Thyroid gland (tissue), 4 donors: Measurements from ENCODE around the gene DAND5. TPM values are rescaled to one million over a fixed set of nuclear protein-coding genes. Genes with fewer than 3 reads are reported as not detected.

Experiments used
- DNase-seq, 2 donors: peaks; one replicate each; pipeline ENCODE4 v3.0.0-alpha.2; 2019
- H3K27ac ChIP-seq, 3 donors: fragments of 200-600 bp; sonication (generic); 1 replicate in 2 of 3; 2 replicates in 1 of 3; pipeline ENCODE4 v1.5.1; 2016 to 2019; ENCODE audit warnings: mild to moderate bottlenecking in 1 of 3, moderate library complexity in 1 of 3
- H3K27me3 ChIP-seq: fragments of 200-600 bp; sonication (generic); one replicate; pipeline ENCODE4 v1.5.1; 2019
- H3K36me3 ChIP-seq, 2 donors: fragments of 200-600 bp; sonication (generic); one replicate each; pipeline ENCODE4 v1.5.1; 2016 to 2019
- H3K4me1 ChIP-seq, 2 donors: fragments of 200-600 bp; sonication (generic); one replicate each; pipeline ENCODE4 v1.5.1; 2017 to 2019
- H3K4me3 ChIP-seq, 3 donors: fragments of 200-600 bp; sonication (generic); replicated peaks in 1 of 3; 1 replicate in 2 of 3; 2 replicates in 1 of 3; pipeline ENCODE4 v1.5.1; 2016; ENCODE audit warnings: mild to moderate bottlenecking in 1 of 3
- H3K9me3 ChIP-seq: fragments of 200-600 bp; sonication (generic); one replicate; pipeline ENCODE4 v1.5.1; 2017
- CTCF ChIP-seq, 6 experiments: fragments of 200-600 bp in 3 of 6; fragments of 450-650 bp in 3 of 6; sonication (generic) in 3 of 6; IDR thresholded peaks; one replicate each; pipeline ENCODE4 v1.5.1; 2016 to 2019; ENCODE audit warnings: antibody characterized with exemption in 6 of 6, mild to moderate bottlenecking in 2 of 6, inconsistent platforms in 1 of 6, moderate library complexity in 1 of 6
- POLR2A ChIP-seq, 2 donors: fragments of 450-650 bp; IDR thresholded peaks; one replicate each; pipeline ENCODE4 v1.6.1; 2017; ENCODE audit warnings: antibody characterized with exemption in 2 of 2, mild to moderate bottlenecking in 2 of 2, moderate library complexity in 1 of 2
- WGBS, 2 donors: methylation state at CpG; one replicate each; pipeline ENCODE4 v1.1.5; 2017; 5-methylcytosine and 5-hydroxymethylcytosine counted together
- intact Hi-C: fragments of 100-400 bp; cut with DNase I; formaldehyde crosslinking; loops from one replicate; pipeline ENCODE4 v1.15.1; 2023
- total RNA-seq, 4 donors: library from RNA; depleted of rRNA; stranded (reverse); fragments of >200 nt; gene quantifications; one replicate each; pipeline ENCODE4 v1.2.3, GENCODE V29; 2016

The DAND5 gene
- total RNA-seq, 4 donors from 2014 or later = 0.40 to 0.45 TPM; not detected in 2

GRCh38 chr19:13014101-13014920, 44.9 kb downstream of the DAND5 start:
- TF ChIP-seq CTCF (IDR thresholded peaks at IDR 0.05) = no peak
- no peak for TF ChIP-seq POLR2A (IDR thresholded peaks at IDR 0.05)
- H3K36me3 ChIP-seq = no peaks in the 10 kb centered on the region
- intact Hi-C loops = no loop called here
- no peak overlapping the region for H3K4me3 ChIP-seq
- 72 to 80% methylated on average over 35 of the region's 35 CpGs for WGBS, 2 donors
- peak; percentile 62 to 70 for DNase-seq
- peaks cover 65 to 81% of the 10 kb centered on the region in 2 donors for H3K4me1 ChIP-seq
- H3K27me3 ChIP-seq = no peaks in the 10 kb centered on the region
- H3K27ac ChIP-seq = peak overlapping the region; percentile 64 to 87 (median 83)
- H3K9me3 ChIP-seq = no peaks in the 10 kb centered on the region

- H3K4me1 ChIP-seq = peaks cover 64 to 78% of the 10 kb centered on the region in 2 donors
- TF ChIP-seq POLR2A (IDR thresholded peaks at IDR 0.05) (no peak), CTCF (IDR thresholded peaks at IDR 0.05) (no peak)
- no peaks in the 10 kb centered on the region for H3K36me3 ChIP-seq
- H3K27me3 ChIP-seq = no peaks in the 10 kb centered on the region
- DNase-seq = no peak
- H3K9me3 ChIP-seq = no peaks in the 10 kb centered on the region
- 70 to 73% methylated on average over 4 of the region's 4 CpGs for WGBS, 2 donors
- H3K27ac ChIP-seq = peak overlapping the region; percentile 64 to 87 (median 83)
- H3K4me3 ChIP-seq = no peak overlapping the region
- intact Hi-C loops = no loop called here
Measured at GRCh38 chr19:13014921-13015280, 45.5 kb downstream of the DAND5 start.

GRCh38 chr19:13015361-13016223, 46.2 kb downstream of the DAND5 start:
- H3K36me3 ChIP-seq = no peaks in the 10 kb centered on the region
- intact Hi-C loops = no loop called here
- peak overlapping the region; percentile 64 to 87 (median 83) for H3K27ac ChIP-seq
- DNase-seq = peak; percentile 55 to 69
- no peak overlapping the region for H3K4me3 ChIP-seq
- no peaks in the 10 kb centered on the region for H3K27me3 ChIP-seq
- TF ChIP-seq CTCF (IDR thresholded peaks at IDR 0.05) (no peak), POLR2A (IDR thresholded peaks at IDR 0.05) (no peak)
- no peaks in the 10 kb centered on the region for H3K9me3 ChIP-seq
- H3K4me1 ChIP-seq = peaks cover 65 to 78% of the 10 kb centered on the region in 2 donors
- WGBS, 2 donors = 39 to 48% methylated on average over 12 of the region's 12 CpGs

- H3K27me3 ChIP-seq = no peaks in the 10 kb centered on the region
- no peak for TF ChIP-seq POLR2A (IDR thresholded peaks at IDR 0.05)
- H3K9me3 ChIP-seq = no peaks in the 10 kb centered on the region
- no peak for DNase-seq
- 50 to 69% methylated on average over 7 of the region's 7 CpGs for WGBS, 2 donors
- peak overlapping the region; percentile 64 to 87 (median 81) for H3K27ac ChIP-seq
- no peaks in the 10 kb centered on the region for H3K36me3 ChIP-seq
- intact Hi-C loops = no loop called here
- H3K4me1 ChIP-seq = peaks cover 72 to 80% of the 10 kb centered on the region in 2 donors
- no peak overlapping the region for H3K4me3 ChIP-seq
Measured at GRCh38 chr19:13016245-13016627, 46.9 kb downstream of the DAND5 start.

- WGBS, 2 donors = 69 to 70% methylated on average over 22 of the region's 22 CpGs
- H3K9me3 ChIP-seq = no peaks in the 10 kb centered on the region
- peaks cover 77 to 80% of the 10 kb centered on the region in 2 donors for H3K4me1 ChIP-seq
- DNase-seq = no peak
- intact Hi-C loops = no loop called here
- H3K27me3 ChIP-seq = no peaks in the 10 kb centered on the region
- no peak overlapping the region for H3K4me3 ChIP-seq
- peak overlapping the region; percentile 64 to 87 (median 81) for H3K27ac ChIP-seq
- TF ChIP-seq POLR2A (IDR thresholded peaks at IDR 0.05) (no peak), CTCF (IDR thresholded peaks at IDR 0.05) (no peak)
- no peaks in the 10 kb centered on the region for H3K36me3 ChIP-seq
Measured at GRCh38 chr19:13016628-13017305, 47.4 kb downstream of the DAND5 start.
